H1 (cell line): ENCODE data around the gene PMM2. TPM values are rescaled to one million over a fixed set of nuclear protein-coding genes. Genes with fewer than 3 reads are reported as not detected.
A peak's percentile ranks its signal among the peaks of the same experiment; 100 is the strongest.

Experiments
- ASH2L ChIP-seq: fragments of 200-600, 300-600 bp; sonication (generic); IDR thresholded peaks from one replicate; pipeline ENCODE4 v1.7.1; 2017; ENCODE audit warnings: low read length
- HDAC6 ChIP-seq: IDR thresholded peaks from one replicate; pipeline ENCODE4 v1.7.1; 2012; ENCODE audit warnings: low read depth, mild to moderate bottlenecking, inconsistent platforms, low read length, moderate library complexity
- KDM4A ChIP-seq: IDR thresholded peaks from one replicate; pipeline ENCODE4 v1.7.1; 2012; ENCODE audit warnings: low read depth, mild to moderate bottlenecking, moderate library complexity, low read length, inconsistent platforms; ENCODE audit not compliant: severe bottlenecking
- RBBP5 ChIP-seq: IDR thresholded peaks from 2 replicates; pipeline ENCODE4 v1.7.1; 2012; ENCODE audit warnings: low read depth, mild to moderate bottlenecking, inconsistent platforms, low read length, moderate library complexity, borderline replicate concordance
- SIN3A ChIP-seq, 2 experiments: IDR thresholded peaks in 1 of 2; conservative IDR thresholded peaks in 1 of 2; 2 replicates each; pipeline ENCODE4 v1.6.1; 2011 to 2012; ENCODE audit warnings: low read length in 2 of 2, improper control_type of control experiment in 1 of 2, low read depth in 1 of 2, mild to moderate bottlenecking in 1 of 2
- TCF12 ChIP-seq: IDR thresholded peaks from 2 replicates; pipeline ENCODE4 v1.6.1; 2011; ENCODE audit warnings: low read depth, mild to moderate bottlenecking, low read length
- TEAD4 ChIP-seq: IDR thresholded peaks from 2 replicates; pipeline ENCODE4 v1.6.1; 2012; ENCODE audit warnings: low read depth, low read length, inconsistent platforms, mixed read lengths
- polyA plus RNA-seq, 7 experiments: library from polyadenylated mRNA; depleted of rRNA in 3 of 7; stranded (reverse) in 5 of 7; unstranded in 2 of 7; fragments of >200 nt in 5 of 7; fragments of 200-250 nt in 2 of 7; gene quantifications; 1 replicate in 5 of 7; 2 replicates in 1 of 7; 4 replicates in 1 of 7; pipeline versions ENCODE4 v1.2.1 to v1.2.3, GENCODE V29; 2011 to 2013; ENCODE audit warnings: missing spikeins in 2 of 7, mixed read lengths in 2 of 7
- total RNA-seq: library from RNA; stranded (reverse); fragmentation: NEBNext Ultra II Directional; extraction: Animal tissue kit (Norgen Biotek cat#: 25700); gene quantifications from 2 replicates; pipeline ENCODE4 v1.2.1, GENCODE V29; 2021
- TF ChIP-seq, protein P1 (sequence below): IDR thresholded peaks from 2 replicates; pipeline ENCODE4 v1.6.1; 2011; ENCODE audit warnings: low read length, improper control_type of control experiment
- TF ChIP-seq, protein P2 (sequence below): fragments of 300-600 bp; sonication (generic); IDR thresholded peaks from 2 replicates; pipeline ENCODE4 v1.7.1; 2012; ENCODE audit warnings: low read length, moderate library complexity, mild to moderate bottlenecking, inconsistent platforms; ENCODE audit not compliant: insufficient replicate concordance

Gene PMM2
- total and polyA plus RNA-seq, 2 of the 8 experiments (the other 6 are each of a cell fraction or from before 2014, with no cell fraction given): 26.2 to 49.4 TPM

DNA sequence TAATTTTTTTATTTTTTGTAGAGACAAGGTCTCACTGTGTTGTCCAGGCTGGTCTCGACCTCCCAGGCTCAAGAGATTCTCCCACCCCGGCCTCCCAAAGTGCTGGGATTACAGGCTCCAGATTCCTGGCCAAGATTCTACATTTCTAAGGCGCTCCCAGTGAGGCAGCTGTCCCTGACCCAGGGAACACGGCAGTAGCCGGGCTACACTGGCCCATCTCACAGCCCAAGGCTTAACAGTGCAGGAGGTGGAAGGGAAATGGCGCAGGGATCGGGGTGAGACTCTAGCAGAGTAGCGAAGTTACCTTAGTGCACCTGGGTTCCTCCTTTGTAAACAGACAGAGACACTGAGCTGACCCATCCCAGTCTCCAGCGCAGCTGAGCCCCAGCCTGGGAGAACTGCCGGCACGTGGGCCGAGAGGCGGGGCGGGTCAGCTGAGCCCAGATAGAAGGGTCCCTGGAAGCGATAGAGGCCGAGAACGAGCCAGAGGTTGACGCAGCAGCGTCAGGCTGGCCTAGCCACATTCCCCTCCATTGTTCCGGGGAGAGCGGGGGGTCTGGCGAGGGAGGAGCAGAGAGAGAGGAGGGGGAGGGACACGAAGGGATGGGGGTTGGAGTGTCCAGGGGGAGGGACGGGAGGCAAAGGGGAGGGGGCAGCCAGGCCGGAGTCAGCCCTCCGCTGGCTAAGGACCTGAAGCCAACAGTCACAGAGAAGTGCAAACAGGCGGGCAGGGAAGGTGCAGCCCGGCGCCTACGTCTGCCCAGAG, 68.7 kb downstream of the PMM2 start (continued):
- TF ChIP-seq, protein P1, sequence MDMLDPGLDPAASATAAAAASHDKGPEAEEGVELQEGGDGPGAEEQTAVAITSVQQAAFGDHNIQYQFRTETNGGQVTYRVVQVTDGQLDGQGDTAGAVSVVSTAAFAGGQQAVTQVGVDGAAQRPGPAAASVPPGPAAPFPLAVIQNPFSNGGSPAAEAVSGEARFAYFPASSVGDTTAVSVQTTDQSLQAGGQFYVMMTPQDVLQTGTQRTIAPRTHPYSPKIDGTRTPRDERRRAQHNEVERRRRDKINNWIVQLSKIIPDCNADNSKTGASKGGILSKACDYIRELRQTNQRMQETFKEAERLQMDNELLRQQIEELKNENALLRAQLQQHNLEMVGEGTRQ: peak; percentile 85
- peak; percentile 63 for TF ChIP-seq ASH2L
- TF ChIP-seq RBBP5: no peak; the same call in 1 of the 2 replicates
- peak; percentile 96 for TF ChIP-seq SIN3A (conservative IDR thresholded peaks at IDR 0.05 in 1 of 2, IDR thresholded peaks at IDR 0.05 in 1 of 2; ENCODE audit: low read depth in 1 of 2, low read length in 2 of 2)
- no peak for TF ChIP-seq KDM4A
- TF ChIP-seq TEAD4: peak; percentile 97
- no peak for TF ChIP-seq HDAC6
- TF ChIP-seq, protein P2, sequence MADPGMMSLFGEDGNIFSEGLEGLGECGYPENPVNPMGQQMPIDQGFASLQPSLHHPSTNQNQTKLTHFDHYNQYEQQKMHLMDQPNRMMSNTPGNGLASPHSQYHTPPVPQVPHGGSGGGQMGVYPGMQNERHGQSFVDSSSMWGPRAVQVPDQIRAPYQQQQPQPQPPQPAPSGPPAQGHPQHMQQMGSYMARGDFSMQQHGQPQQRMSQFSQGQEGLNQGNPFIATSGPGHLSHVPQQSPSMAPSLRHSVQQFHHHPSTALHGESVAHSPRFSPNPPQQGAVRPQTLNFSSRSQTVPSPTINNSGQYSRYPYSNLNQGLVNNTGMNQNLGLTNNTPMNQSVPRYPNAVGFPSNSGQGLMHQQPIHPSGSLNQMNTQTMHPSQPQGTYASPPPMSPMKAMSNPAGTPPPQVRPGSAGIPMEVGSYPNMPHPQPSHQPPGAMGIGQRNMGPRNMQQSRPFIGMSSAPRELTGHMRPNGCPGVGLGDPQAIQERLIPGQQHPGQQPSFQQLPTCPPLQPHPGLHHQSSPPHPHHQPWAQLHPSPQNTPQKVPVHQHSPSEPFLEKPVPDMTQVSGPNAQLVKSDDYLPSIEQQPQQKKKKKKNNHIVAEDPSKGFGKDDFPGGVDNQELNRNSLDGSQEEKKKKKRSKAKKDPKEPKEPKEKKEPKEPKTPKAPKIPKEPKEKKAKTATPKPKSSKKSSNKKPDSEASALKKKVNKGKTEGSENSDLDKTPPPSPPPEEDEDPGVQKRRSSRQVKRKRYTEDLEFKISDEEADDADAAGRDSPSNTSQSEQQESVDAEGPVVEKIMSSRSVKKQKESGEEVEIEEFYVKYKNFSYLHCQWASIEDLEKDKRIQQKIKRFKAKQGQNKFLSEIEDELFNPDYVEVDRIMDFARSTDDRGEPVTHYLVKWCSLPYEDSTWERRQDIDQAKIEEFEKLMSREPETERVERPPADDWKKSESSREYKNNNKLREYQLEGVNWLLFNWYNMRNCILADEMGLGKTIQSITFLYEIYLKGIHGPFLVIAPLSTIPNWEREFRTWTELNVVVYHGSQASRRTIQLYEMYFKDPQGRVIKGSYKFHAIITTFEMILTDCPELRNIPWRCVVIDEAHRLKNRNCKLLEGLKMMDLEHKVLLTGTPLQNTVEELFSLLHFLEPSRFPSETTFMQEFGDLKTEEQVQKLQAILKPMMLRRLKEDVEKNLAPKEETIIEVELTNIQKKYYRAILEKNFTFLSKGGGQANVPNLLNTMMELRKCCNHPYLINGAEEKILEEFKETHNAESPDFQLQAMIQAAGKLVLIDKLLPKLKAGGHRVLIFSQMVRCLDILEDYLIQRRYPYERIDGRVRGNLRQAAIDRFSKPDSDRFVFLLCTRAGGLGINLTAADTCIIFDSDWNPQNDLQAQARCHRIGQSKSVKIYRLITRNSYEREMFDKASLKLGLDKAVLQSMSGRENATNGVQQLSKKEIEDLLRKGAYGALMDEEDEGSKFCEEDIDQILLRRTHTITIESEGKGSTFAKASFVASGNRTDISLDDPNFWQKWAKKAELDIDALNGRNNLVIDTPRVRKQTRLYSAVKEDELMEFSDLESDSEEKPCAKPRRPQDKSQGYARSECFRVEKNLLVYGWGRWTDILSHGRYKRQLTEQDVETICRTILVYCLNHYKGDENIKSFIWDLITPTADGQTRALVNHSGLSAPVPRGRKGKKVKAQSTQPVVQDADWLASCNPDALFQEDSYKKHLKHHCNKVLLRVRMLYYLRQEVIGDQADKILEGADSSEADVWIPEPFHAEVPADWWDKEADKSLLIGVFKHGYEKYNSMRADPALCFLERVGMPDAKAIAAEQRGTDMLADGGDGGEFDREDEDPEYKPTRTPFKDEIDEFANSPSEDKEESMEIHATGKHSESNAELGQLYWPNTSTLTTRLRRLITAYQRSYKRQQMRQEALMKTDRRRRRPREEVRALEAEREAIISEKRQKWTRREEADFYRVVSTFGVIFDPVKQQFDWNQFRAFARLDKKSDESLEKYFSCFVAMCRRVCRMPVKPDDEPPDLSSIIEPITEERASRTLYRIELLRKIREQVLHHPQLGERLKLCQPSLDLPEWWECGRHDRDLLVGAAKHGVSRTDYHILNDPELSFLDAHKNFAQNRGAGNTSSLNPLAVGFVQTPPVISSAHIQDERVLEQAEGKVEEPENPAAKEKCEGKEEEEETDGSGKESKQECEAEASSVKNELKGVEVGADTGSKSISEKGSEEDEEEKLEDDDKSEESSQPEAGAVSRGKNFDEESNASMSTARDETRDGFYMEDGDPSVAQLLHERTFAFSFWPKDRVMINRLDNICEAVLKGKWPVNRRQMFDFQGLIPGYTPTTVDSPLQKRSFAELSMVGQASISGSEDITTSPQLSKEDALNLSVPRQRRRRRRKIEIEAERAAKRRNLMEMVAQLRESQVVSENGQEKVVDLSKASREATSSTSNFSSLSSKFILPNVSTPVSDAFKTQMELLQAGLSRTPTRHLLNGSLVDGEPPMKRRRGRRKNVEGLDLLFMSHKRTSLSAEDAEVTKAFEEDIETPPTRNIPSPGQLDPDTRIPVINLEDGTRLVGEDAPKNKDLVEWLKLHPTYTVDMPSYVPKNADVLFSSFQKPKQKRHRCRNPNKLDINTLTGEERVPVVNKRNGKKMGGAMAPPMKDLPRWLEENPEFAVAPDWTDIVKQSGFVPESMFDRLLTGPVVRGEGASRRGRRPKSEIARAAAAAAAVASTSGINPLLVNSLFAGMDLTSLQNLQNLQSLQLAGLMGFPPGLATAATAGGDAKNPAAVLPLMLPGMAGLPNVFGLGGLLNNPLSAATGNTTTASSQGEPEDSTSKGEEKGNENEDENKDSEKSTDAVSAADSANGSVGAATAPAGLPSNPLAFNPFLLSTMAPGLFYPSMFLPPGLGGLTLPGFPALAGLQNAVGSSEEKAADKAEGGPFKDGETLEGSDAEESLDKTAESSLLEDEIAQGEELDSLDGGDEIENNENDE: no peak
- 0 out of 2 replicates have a peak, but pooled peaks have one; percentile 22 for TF ChIP-seq TCF12
